KMS-11 (cell line): Measurements from ENCODE around the gene CCL8.

Experiments used
- H2AFZ ChIP-seq: fragments of 200-600 bp; sonication (generic); 2 replicates; pipeline ENCODE4 v1.6.1; 2016; ENCODE audit warnings: antibody characterized with exemption, mixed run types, low read depth
- H3K27ac ChIP-seq: fragments of 200-600 bp; sonication (generic); 2 replicates; pipeline ENCODE4 v1.6.1; 2016; ENCODE audit warnings: mild to moderate bottlenecking, mixed run types
- H3K27me3 ChIP-seq: fragments of 200-600 bp; sonication (generic); 2 replicates; pipeline ENCODE4 v1.6.1; 2017; ENCODE audit warnings: mild to moderate bottlenecking, low read depth, mixed run types, moderate library complexity; ENCODE audit not compliant: insufficient read depth
- H3K36me3 ChIP-seq: fragments of 200-600 bp; sonication (generic); 2 replicates; pipeline ENCODE4 v1.6.1; 2017; ENCODE audit warnings: mild to moderate bottlenecking, mixed run types; ENCODE audit not compliant: insufficient read depth
- H3K4me1 ChIP-seq: fragments of 200-600 bp; sonication (generic); 2 replicates; pipeline ENCODE4 v1.6.1; 2016; ENCODE audit warnings: mild to moderate bottlenecking, low read depth, mixed run types; ENCODE audit not compliant: poor library complexity, severe bottlenecking
- H3K4me2 ChIP-seq: fragments of 200-600 bp; sonication (generic); 2 replicates; pipeline ENCODE4 v1.7.0; 2016; ENCODE audit warnings: mild to moderate bottlenecking, mixed run types
- H3K4me3 ChIP-seq: fragments of 200-600 bp; sonication (generic); IDR thresholded peaks from 2 replicates; pipeline ENCODE4 v1.6.1; 2017; ENCODE audit warnings: low read depth, low read length, mixed read lengths; ENCODE audit not compliant: insufficient read depth
- H3K79me2 ChIP-seq: fragments of 200-600 bp; sonication (generic); 2 replicates; pipeline ENCODE4 v1.6.1; 2016; ENCODE audit warnings: low read depth, mixed run types; ENCODE audit not compliant: insufficient read depth
- H3K9ac ChIP-seq: fragments of 200-600 bp; sonication (generic); 2 replicates; pipeline ENCODE4 v1.6.1; 2016; ENCODE audit warnings: mild to moderate bottlenecking, mixed run types
- H4K20me1 ChIP-seq: fragments of 200-600 bp; sonication (generic); 2 replicates; pipeline ENCODE4 v1.6.1; 2016; ENCODE audit warnings: mild to moderate bottlenecking, mixed run types; ENCODE audit not compliant: insufficient read depth
- CTCF ChIP-seq: fragments of 200-600 bp; sonication (generic); conservative IDR thresholded peaks from 2 replicates; pipeline ENCODE4 v1.6.1; 2017; ENCODE audit warnings: low read depth, mild to moderate bottlenecking, antibody characterized with exemption, low read length, moderate library complexity, mixed read lengths

Gene CCL8

DNA sequence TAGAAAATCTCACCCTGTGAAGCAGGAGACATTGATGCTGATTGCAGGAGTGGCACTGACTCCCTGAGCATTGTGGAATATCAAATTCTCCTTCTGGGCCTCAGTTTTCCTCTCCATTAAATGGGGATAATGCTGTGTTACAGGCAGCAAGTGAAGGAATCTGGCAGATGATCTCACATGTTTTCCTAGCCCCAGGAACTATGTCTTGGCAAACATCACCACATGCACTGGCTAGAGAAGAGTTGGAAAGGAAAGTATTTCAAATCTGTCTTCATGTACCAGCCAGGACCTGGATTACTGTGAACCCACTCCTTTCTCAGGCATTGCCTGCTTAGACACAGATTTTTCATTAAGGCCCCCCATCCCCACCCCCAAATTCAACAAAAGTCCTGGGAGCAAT lies 13.6 kb upstream of the CCL8 start:
- TF ChIP-seq CTCF: no peak
- no peak overlapping the region for H2AFZ ChIP-seq
- no peak overlapping the region for H3K4me2 ChIP-seq
- peaks cover 51% of the 10 kb centered on the region for H3K4me1 ChIP-seq
- H3K27me3 ChIP-seq: no peaks in the 10 kb centered on the region
- no peak overlapping the region for H3K4me3 ChIP-seq
- H3K9ac ChIP-seq: no peak overlapping the region
- H3K79me2 ChIP-seq: no peaks in the 10 kb centered on the region
- no peaks in the 10 kb centered on the region for H4K20me1 ChIP-seq
- no peaks in the 10 kb centered on the region for H3K36me3 ChIP-seq
- H3K27ac ChIP-seq: no peak overlapping the region

GRCh38 chr17:34306466-34306865 lies 12.8 kb upstream of the CCL8 start:
- H3K27me3 ChIP-seq: no peaks in the 10 kb centered on the region
- H3K9ac ChIP-seq: no peak overlapping the region
- no peaks in the 10 kb centered on the region for H3K36me3 ChIP-seq
- no peaks in the 10 kb centered on the region for H3K79me2 ChIP-seq
- no peak for TF ChIP-seq CTCF
- no peak overlapping the region; the same call in 1 of the 2 replicates for H3K4me2 ChIP-seq
- H3K4me1 ChIP-seq: peaks cover 42% of the 10 kb centered on the region
- no peaks in the 10 kb centered on the region for H4K20me1 ChIP-seq
- no peak overlapping the region for H3K27ac ChIP-seq
- H3K4me3 ChIP-seq: no peak overlapping the region
- no peak overlapping the region for H2AFZ ChIP-seq

- no peak for TF ChIP-seq CTCF
- H3K4me1 ChIP-seq: peaks cover 36% of the 10 kb centered on the region
- H3K36me3 ChIP-seq: no peaks in the 10 kb centered on the region
- H3K27ac ChIP-seq: no peak overlapping the region
- H3K27me3 ChIP-seq: no peaks in the 10 kb centered on the region
- H4K20me1 ChIP-seq: no peaks in the 10 kb centered on the region
- no peak overlapping the region for H2AFZ ChIP-seq
- H3K4me3 ChIP-seq: no peak overlapping the region
- no peaks in the 10 kb centered on the region for H3K79me2 ChIP-seq
- H3K4me2 ChIP-seq: no peak overlapping the region; the same call in 1 of the 2 replicates
- H3K9ac ChIP-seq: no peak overlapping the region
Measured at GRCh38 chr17:34307110-34307509, 12.1 kb upstream of the CCL8 start.

GRCh38 chr17:34308371-34308770 lies 10.9 kb upstream of the CCL8 start:
- Histone ChIP-seq H3K4me1 (peaks cover 23% of the 10 kb centered on the region), H3K9ac (no peak overlapping the region), H3K27ac (no peak overlapping the region), H3K27me3 (no peaks in the 10 kb centered on the region), H3K4me2 (no peak overlapping the region), H3K79me2 (no peaks in the 10 kb centered on the region), H2AFZ (no peak overlapping the region), H3K36me3 (no peaks in the 10 kb centered on the region), H3K4me3 (no peak overlapping the region), H4K20me1 (no peaks in the 10 kb centered on the region)
- no peak for TF ChIP-seq CTCF

DNA sequence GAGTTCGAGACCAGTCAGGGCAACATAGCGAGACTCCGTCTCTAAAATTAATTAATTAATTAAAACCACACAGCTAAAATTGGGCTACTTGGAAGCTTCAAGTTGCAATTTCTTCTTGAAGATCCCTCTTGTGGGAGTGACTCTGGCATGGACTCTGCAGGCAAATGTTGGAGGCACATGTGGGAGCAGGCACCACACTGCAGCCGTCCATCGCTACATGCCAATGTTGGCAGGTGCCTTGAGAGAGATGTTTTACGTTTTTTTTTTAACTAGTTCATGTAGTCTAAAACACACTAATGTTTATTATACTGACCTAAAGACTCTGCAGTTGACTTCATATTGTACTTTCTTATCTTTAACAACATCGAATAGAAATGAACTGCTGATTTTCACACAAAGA lies 7.9 kb upstream of the CCL8 start:
- Histone ChIP-seq H3K79me2 (no peaks in the 10 kb centered on the region), H2AFZ (no peak overlapping the region), H3K9ac (no peak overlapping the region), H3K4me2 (no peak overlapping the region), H3K27me3 (no peaks in the 10 kb centered on the region), H3K27ac (no peak overlapping the region), H3K36me3 (no peaks in the 10 kb centered on the region), H4K20me1 (no peaks in the 10 kb centered on the region), H3K4me1 (peaks cover 21% of the 10 kb centered on the region), H3K4me3 (no peak overlapping the region)
- TF ChIP-seq CTCF: no peak
